Smooth muscle cell of the brain vasculature (primary cell): Measurements from ENCODE around the gene PDXK.

Source experiments
- DNase-seq: peaks from one replicate; pipeline ENCODE4 v3.0.0-alpha.2; 2012; ENCODE audit warnings: low read depth, low spot score

PDXK gene

GRCh38 chr21:43803558-43804300 lies 84.8 kb downstream of the PDXK start:
- no peak for DNase-seq

GRCh38 chr21:43805275-43805800 lies 86.4 kb downstream of the PDXK start:
- no peak for DNase-seq

GRCh38 chr21:43806017-43806710 lies 87.2 kb downstream of the PDXK start:
- no peak for DNase-seq

- DNase-seq, result no peak
Observed at GRCh38 chr21:43808367-43808766, 89.4 kb downstream of the PDXK start.

GRCh38 chr21:43808832-43809251 lies 89.9 kb downstream of the PDXK start:
- DNase-seq, result no peak

- DNase-seq, result no peak
Observed at GRCh38 chr21:43809346-43809799, 90.4 kb downstream of the PDXK start.

GRCh38 chr21:43809853-43810504 lies 91.0 kb downstream of the PDXK start:
- DNase-seq, result no peak

- DNase-seq, result no peak
Observed at GRCh38 chr21:43810505-43811261, 91.8 kb downstream of the PDXK start.

- no peak for DNase-seq
Observed at GRCh38 chr21:43811262-43812105, 92.6 kb downstream of the PDXK start.
